ENCODE data around the gene HAPLN3. TPM values are rescaled to one million over a fixed set of nuclear protein-coding genes. Genes with fewer than 3 reads are reported as not detected.

HAPLN3 gene
- total and polyA plus RNA-seq, 2 experiments from 2014 or later, result 4.2 to 6.6 TPM

DNA sequence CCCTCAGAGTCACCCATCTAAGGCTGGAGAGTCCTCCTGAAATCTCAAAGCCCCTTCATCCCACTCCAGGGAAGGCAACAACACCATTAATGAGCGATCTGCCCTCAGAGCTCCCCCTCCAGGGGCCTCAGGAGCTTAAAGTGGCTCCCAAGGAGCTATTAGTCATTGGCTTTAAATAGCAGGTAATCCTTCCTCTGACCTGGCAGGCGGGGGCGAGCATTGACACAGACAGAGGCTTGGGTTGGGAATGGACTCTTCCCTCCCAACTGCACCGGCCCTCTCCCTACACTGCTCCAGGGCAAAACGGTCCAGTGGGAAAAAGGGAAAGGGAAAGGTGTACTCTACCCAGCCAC, 16.4 kb upstream of the HAPLN3 start:
- Histone ChIP-seq H3K79me2 (peaks cover 44% of the 10 kb centered on the region), H4K20me1 (ENCODE audit: insufficient read depth, poor library complexity, severe bottlenecking) (peaks cover 2% of the 10 kb centered on the region), H3K27me3 (no peaks in the 10 kb centered on the region), H3K27ac (peak overlapping the region; percentile 94), H3K4me3 (peak overlapping the region; percentile 91), H3K9me2 (replicated peaks; ENCODE audit: insufficient read depth) (no peaks in the 10 kb centered on the region), H3K9me3 (ENCODE audit: low read depth) (no peaks in the 10 kb centered on the region), H2AFZ (no peak overlapping the region), H3K36me3 (replicated peaks; ENCODE audit: insufficient read depth, low read depth) (no peaks in the 10 kb centered on the region), H3K4me2 (peak overlapping the region; percentile 77), H3K4me1 (ENCODE audit: insufficient read depth) (peaks cover 17% of the 10 kb centered on the region)
- peak; percentile 84 for DNase-seq (ENCODE audit: low spot score)
- TF ChIP-seq EZH2phosphoT487 (IDR thresholded peaks at IDR 0.05; ENCODE audit: low read depth, severe bottlenecking, unreplicated experiment) (no peak), EZH2 (IDR thresholded peaks at IDR 0.05; ENCODE audit: borderline replicate concordance) (no peak)
- TF ChIP-seq, protein P1, sequence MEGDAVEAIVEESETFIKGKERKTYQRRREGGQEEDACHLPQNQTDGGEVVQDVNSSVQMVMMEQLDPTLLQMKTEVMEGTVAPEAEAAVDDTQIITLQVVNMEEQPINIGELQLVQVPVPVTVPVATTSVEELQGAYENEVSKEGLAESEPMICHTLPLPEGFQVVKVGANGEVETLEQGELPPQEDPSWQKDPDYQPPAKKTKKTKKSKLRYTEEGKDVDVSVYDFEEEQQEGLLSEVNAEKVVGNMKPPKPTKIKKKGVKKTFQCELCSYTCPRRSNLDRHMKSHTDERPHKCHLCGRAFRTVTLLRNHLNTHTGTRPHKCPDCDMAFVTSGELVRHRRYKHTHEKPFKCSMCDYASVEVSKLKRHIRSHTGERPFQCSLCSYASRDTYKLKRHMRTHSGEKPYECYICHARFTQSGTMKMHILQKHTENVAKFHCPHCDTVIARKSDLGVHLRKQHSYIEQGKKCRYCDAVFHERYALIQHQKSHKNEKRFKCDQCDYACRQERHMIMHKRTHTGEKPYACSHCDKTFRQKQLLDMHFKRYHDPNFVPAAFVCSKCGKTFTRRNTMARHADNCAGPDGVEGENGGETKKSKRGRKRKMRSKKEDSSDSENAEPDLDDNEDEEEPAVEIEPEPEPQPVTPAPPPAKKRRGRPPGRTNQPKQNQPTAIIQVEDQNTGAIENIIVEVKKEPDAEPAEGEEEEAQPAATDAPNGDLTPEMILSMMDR (IDR thresholded peaks at IDR 0.05; ENCODE audit: poor library complexity), result no peak
- WGBS (ENCODE audit: low lambda C conversion rate, missing lambda C conversion rate), result 8% methylated on average over 5 of the region's 5 CpGs

DNA sequence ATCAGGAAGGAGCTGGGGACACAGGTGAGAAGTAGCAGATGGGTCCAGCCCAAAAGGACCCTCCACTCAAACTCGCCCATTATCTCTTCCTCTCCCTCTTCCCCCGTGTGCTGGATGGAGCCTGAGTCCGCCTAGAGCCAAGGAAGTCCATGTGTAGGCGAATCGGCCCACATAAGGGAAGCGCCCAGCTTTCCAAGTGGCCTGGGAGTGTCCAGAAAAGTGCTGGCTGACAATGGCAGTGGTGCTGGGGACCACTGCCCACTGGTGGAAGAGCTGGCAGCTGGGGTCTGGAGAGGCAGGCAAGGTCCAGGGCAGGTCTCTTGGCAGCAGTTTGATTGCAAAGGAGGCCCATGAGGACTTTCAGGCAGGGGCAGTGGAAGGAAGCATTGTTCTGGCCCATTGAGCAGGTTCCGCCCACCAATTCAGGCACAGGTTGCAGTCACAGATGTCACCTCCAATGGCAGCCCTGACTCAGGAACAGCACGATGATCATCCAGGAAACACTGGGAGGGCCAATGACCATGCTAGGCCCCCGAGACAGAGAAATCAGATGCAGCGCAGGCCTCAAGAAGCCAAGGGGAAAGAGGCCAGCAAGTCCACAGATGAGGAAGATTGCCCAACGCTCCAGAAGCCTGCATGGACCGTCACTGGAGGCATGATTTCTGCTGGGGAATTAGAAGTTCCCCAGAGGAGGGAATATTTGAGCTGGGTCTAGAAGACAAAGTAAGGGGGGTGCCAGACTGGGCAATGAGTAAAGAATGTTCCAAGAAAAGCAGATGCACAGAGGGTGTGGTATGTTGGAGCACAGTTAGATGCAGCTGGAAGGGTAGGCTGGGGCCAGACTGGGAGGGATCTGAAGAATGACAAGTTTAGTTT, 14.8 kb upstream of the HAPLN3 start:
- H3K36me3 ChIP-seq (replicated peaks; ENCODE audit: insufficient read depth, low read depth), result no peaks in the 10 kb centered on the region
- peak overlapping the region; percentile 77 for H3K4me2 ChIP-seq
- H4K20me1 ChIP-seq (ENCODE audit: insufficient read depth, poor library complexity, severe bottlenecking), result peaks cover 2% of the 10 kb centered on the region
- no peaks in the 10 kb centered on the region for H3K9me3 ChIP-seq (ENCODE audit: low read depth)
- no peaks in the 10 kb centered on the region for H3K9me2 ChIP-seq (replicated peaks; ENCODE audit: insufficient read depth)
- no peak overlapping the region for H3K27ac ChIP-seq
- H2AFZ ChIP-seq, result no peak overlapping the region
- DNase-seq (ENCODE audit: low spot score), result no peak
- peaks cover 44% of the 10 kb centered on the region for H3K79me2 ChIP-seq
- no peak overlapping the region for H3K4me3 ChIP-seq
- 92% methylated on average over 12 of the region's 12 CpGs for WGBS (ENCODE audit: low lambda C conversion rate, missing lambda C conversion rate)
- H3K4me1 ChIP-seq (ENCODE audit: insufficient read depth), result peaks cover 17% of the 10 kb centered on the region
- H3K27me3 ChIP-seq, result no peaks in the 10 kb centered on the region
- no peak for TF ChIP-seq EZH2 (IDR thresholded peaks at IDR 0.05; ENCODE audit: borderline replicate concordance)
- TF ChIP-seq, protein P1 (IDR thresholded peaks at IDR 0.05; ENCODE audit: poor library complexity), result no peak
- TF ChIP-seq EZH2phosphoT487 (IDR thresholded peaks at IDR 0.05; ENCODE audit: low read depth, severe bottlenecking, unreplicated experiment), result no peak

DNA sequence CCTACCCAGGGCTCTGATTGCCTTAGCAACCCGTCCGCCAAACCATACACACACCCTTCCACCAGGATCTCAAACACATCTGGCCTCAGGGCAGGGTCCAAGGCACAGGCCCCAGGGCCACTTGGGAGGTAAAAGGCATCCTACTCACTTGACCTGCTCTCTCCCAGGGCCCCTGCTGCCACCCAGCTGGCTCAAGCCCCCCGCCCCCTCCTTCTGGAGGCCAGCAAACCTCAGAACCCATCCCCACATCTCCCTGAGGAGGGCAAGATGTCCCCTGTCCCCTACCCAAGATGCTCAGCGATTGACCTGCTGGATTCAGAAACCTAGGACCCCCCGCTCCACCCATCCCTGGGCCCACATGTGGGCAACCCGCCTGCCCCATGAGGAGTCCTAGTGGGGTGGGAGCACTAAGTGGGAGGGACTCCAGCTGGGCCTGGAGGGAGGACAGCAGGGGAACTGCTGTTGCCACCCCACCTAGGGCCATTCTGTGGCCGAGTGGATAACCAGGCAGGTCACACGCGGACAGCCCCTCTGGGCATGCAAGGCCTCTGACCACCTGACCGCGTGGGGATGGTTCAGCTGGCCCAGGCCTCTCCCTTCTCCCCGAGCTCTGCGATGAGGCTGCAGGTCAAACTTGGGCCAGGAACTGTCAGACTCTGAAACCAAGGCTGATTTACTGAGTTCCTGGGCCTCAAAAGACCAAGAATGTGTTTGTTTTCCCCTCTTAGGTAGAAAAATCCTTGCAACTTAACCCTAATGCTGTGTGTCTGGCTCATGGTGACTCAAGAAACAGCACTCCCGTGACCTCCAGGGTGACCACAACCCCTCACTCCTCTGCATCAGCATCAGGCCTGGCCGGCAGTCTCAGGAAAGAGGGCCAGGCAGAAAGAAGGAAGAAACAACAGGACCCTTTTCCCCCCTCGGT, 13.6 kb upstream of the HAPLN3 start:
- Histone ChIP-seq H3K9me3 (ENCODE audit: low read depth) (no peaks in the 10 kb centered on the region), H3K4me3 (no peak overlapping the region), H3K27ac (no peak overlapping the region), H3K27me3 (no peaks in the 10 kb centered on the region), H3K79me2 (peaks cover 47% of the 10 kb centered on the region), H3K4me1 (ENCODE audit: insufficient read depth) (peaks cover 17% of the 10 kb centered on the region), H3K4me2 (peak overlapping the region; percentile 49), H4K20me1 (ENCODE audit: insufficient read depth, poor library complexity, severe bottlenecking) (peaks cover 2% of the 10 kb centered on the region), H3K9me2 (replicated peaks; ENCODE audit: insufficient read depth) (no peaks in the 10 kb centered on the region), H2AFZ (no peak overlapping the region), H3K36me3 (replicated peaks; ENCODE audit: insufficient read depth, low read depth) (no peaks in the 10 kb centered on the region)
- 87% methylated on average over 16 of the region's 16 CpGs for WGBS (ENCODE audit: low lambda C conversion rate, missing lambda C conversion rate)
- DNase-seq (ENCODE audit: low spot score), result no peak
- TF ChIP-seq, protein P1 (IDR thresholded peaks at IDR 0.05; ENCODE audit: poor library complexity), result no peak
